C4-2B (cell line): Measurements from ENCODE around the gene HYAL1.
"Not testable (repeated sequence)": the region's sequence is repeated elsewhere in the genome, so short reads cannot be mapped to it uniquely, and the experiment has no call there.

Experiments
- H3K27ac ChIP-seq: fragments of 450-650 bp; 2 replicates; pipeline ENCODE4 v1.5.1; 2017
- CTCF ChIP-seq: fragments of 450-650 bp; conservative IDR thresholded peaks from 2 replicates; pipeline ENCODE4 v1.5.1; 2017; ENCODE audit warnings: mild to moderate bottlenecking
- ZFX ChIP-seq: fragments of 450-650 bp; IDR thresholded peaks from 2 replicates; pipeline ENCODE4 v1.6.1; 2017

The HYAL1 gene

DNA sequence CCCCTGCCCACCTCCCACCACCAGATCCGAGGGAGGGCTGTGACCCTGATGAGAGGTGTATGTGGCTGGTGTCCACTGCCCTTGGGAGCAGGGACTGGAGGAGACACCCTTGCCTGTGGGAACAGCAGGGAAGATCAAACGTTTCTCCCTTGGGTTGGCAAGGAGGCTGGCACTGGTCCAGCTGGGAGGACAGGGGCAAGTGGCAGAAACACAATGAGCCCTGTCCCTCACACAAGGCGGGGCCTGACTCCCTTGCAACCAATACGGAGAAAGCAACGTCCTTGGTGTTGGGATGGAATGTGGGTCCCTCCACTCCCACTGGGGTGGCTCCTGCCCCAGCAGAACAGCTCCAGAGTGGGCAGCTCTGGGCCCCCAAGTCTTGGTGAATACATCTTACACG, 13.9 kb upstream of the HYAL1 start:
- TF ChIP-seq ZFX, result no peak
- TF ChIP-seq CTCF, result no peak
- H3K27ac ChIP-seq, result no peak overlapping the region

DNA sequence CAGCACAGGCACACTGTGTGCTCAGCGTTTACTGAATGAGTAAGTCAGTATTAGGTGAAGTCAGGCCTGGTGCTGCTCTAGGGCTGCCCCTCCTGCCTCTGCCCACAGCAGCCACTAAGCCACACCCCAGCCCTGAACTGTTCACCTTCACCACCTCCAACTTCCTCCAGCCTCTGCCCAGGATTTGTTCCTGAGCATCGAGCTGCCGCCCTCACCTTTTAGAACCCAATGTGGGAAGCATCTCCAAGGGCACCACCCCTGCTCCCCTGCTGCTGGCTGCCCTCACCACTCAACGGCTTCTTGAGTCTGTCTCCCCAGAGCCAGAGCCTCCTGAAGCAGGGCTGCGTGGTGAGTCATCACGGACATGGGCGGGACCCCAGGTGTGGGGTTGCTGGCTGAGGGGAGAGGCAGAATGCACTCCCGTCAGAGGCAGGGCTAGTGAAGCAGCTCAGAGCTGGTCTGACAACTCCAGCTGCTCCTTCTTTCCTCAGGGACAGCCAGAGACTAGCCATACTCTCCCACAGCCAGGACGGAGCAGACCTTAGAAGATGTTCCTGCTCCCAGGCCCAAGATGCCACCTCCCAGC, 13.4 kb upstream of the HYAL1 start:
- H3K27ac ChIP-seq, result no peak overlapping the region
- no peak for TF ChIP-seq ZFX
- TF ChIP-seq CTCF, result no peak

DNA sequence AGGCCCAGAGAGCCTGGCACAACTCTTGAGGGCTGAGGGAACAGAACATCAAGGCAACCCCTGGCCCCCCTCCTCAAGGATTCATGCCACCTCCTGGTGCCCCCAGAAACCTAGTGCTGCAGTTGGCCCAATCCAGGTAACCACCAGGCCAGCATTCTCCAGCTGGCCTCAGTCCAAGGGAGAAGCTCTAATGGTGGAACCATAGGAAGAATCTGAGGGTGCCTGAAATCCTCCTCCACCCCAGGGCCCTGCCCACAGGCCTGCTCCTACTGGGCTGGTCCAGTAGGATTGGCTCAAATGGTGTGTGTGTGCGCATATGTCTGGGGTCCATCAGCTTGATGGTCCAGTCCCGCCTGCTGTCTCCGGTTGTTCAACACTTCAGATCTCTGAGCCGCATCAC, 11.4 kb upstream of the HYAL1 start:
- TF ChIP-seq ZFX (no peak), CTCF (no peak)
- H3K27ac ChIP-seq, result no peak overlapping the region

DNA sequence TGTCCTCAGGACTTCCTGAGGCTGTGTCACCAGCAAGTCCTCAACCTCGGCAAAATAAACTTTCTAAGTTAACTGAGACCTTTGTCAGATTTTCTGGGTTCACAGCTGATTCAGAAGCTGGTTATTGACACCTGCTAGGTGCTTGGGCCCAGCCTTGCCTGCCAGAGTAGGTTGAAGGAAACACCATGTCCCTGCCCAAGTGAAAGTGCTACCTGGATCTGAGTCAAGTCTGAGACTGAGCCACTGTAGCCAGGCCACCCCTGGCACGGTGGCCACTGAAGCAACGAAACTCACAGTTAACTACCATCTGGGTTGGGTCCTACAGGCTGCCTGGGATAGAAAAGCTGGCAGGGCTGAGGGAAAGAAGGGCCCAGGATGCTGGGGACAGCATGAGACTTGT, 11.0 kb upstream of the HYAL1 start:
- peak overlapping the region; percentile 1; the same call in 1 of the 2 replicates for H3K27ac ChIP-seq
- TF ChIP-seq ZFX, result no peak
- TF ChIP-seq CTCF, result no peak

DNA sequence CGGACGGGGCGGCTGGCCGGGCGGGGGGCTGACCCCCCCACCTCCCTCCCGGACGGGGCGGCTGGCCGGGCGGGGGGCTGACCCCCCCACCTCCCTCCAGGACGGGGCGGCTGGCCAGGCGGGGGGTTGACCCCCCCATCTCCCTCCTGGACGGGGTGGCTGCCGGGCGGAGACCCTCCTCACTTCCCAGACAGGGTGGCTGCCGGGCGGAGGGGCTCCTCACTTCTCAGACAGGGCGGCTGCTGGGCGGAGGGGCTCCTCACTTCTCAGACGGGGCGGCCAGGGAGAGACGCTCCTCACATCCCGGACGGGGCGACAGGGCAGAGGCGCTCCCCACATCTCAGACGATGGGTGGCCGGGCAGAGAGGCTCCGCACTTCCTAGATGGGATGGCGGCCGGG, 8.7 kb upstream of the HYAL1 start:
- H3K27ac ChIP-seq, result not testable (repeated sequence)

GRCh38 chr3:50304601-50305000, 1.2 kb upstream of the HYAL1 start:
- H3K27ac ChIP-seq, result no peak overlapping the region
- TF ChIP-seq CTCF (no peak), ZFX (no peak)

DNA sequence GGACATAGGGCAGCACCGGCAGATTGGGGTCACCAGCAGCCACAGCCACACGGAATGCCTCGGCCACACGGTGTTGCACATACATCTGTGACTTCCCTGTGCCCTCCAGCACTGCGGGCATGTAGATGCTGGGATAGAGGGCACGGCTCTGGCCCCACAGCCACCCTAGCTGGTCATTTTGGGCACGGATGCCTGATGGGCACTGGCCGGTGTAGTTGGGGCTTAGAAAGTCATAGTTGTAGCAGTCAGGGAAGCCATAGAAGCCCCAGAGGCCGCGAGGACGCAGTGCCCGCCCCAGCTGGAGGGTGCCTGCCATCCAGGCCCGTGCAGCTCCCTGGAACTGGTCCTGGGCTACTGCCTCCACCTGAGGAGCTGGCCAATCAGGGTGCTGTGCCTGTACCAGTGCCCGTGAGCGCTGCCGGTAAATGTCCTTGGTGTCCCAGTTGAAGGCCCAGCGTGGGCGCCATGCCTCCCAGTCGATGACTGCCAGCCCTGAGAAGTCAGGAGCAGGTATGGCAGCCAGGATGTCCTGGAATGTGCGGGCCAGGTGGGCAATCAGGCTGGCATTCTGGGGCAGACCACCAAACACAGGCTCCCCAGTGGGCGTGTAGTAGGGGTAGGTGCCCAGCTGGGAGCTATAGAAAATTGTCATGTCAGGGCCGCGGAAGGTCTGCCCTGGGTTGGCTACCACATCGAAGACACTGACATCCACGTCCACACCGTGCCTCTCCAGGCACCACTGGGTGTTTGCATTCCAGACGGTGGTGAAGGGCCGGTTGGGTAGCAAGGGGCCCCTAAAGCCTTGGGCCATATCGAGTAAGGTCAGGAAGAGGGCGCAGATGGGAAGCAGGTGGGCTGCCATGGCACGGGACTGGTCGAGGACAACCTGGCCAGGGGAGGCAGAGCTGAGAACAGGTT, 1.0 kb downstream of the HYAL1 start:
- TF ChIP-seq CTCF (no peak), ZFX (no peak)
- peak overlapping the region; percentile 17; the same call in 1 of the 2 replicates for H3K27ac ChIP-seq
